Peyer's patch (tissue), 4 donors: Measurements from ENCODE around the gene EPB42. TPM values are rescaled to one million over a fixed set of nuclear protein-coding genes. Genes with fewer than 3 reads are reported as not detected.
"Not testable (repeated sequence)": the region's sequence is repeated elsewhere in the genome, so short reads cannot be mapped to it uniquely, and the experiment has no call there.

ENCODE experiments used
- DNase-seq, 3 donors: peaks; one replicate each; pipeline ENCODE4 v3.0.0-alpha.2; 2017 to 2019
- H3K27ac ChIP-seq, 4 donors: fragments of 200-600 bp; sonication (generic); one replicate each; pipeline ENCODE4 v1.5.1; 2016 to 2019
- H3K27me3 ChIP-seq, 2 donors: fragments of 200-600 bp; sonication (generic); one replicate each; pipeline ENCODE4 v1.5.1; 2019
- H3K36me3 ChIP-seq, 3 donors: fragments of 200-600 bp; sonication (generic); one replicate each; pipeline ENCODE4 v1.5.1; 2016 to 2019
- H3K4me1 ChIP-seq, 4 donors: fragments of 200-600 bp; sonication (generic); one replicate each; pipeline ENCODE4 v1.5.1; 2016 to 2019
- H3K4me3 ChIP-seq, 4 donors: fragments of 200-600 bp; sonication (generic); 1 replicate in 3 of 4; 2 replicates in 1 of 4; pipeline ENCODE4 v1.5.1; 2016 to 2019; ENCODE audit warnings: mild to moderate bottlenecking in 1 of 4
- H3K9me3 ChIP-seq, 4 donors: fragments of 200-600 bp; sonication (generic); one replicate each; pipeline ENCODE4 v1.5.1; 2016 to 2019; ENCODE audit warnings: mild to moderate bottlenecking in 1 of 4
- POLR2A ChIP-seq, 2 donors: fragments of 450-650 bp; IDR thresholded peaks; one replicate each; pipeline ENCODE4 v1.5.1; 2017; ENCODE audit warnings: antibody characterized with exemption in 2 of 2, mild to moderate bottlenecking in 2 of 2, moderate library complexity in 2 of 2
- total RNA-seq, 4 donors: library from RNA; depleted of rRNA; stranded (reverse); fragments of >200 nt; gene quantifications; one replicate each; pipeline ENCODE4 v1.1.0, GENCODE V29; 2016
- TF ChIP-seq, protein P1 (sequence below), 6 experiments: fragments of 450-650 bp in 4 of 6; fragments of 200-600 bp in 2 of 6; sonication (generic) in 1 of 6; IDR thresholded peaks; one replicate each; pipeline ENCODE4 v1.5.1; 2017 to 2019; ENCODE audit warnings: antibody characterized with exemption in 6 of 6, mild to moderate bottlenecking in 3 of 6, moderate library complexity in 1 of 6

The EPB42 gene
- total RNA-seq, 4 donors from 2014 or later = not detected

DNA sequence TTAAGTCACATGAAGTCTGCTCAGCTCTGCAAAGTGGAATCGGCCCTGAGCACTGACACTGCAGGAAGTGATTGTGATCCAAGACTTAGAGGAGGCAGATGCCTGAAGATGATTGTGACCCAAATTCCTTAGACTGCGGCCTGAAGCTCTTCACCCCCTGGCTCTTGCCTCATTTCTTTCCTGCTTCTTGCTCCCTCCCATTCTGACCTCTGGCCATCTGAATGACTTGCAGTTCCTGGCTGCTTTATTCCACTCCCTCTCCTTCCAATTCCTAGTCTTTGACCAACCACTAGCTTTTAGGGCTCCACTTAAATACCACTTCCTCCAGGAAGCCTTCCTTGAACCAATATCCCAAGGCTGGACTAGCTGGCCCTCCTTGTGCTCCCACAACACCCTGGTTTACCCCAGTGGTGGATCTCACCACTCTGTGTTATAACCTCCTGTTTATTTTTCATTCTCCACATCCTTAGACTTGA is 9.9 kb upstream of the EPB42 start:
- DNase-seq = no peak
- no peak overlapping the region for H3K27ac ChIP-seq

DNA sequence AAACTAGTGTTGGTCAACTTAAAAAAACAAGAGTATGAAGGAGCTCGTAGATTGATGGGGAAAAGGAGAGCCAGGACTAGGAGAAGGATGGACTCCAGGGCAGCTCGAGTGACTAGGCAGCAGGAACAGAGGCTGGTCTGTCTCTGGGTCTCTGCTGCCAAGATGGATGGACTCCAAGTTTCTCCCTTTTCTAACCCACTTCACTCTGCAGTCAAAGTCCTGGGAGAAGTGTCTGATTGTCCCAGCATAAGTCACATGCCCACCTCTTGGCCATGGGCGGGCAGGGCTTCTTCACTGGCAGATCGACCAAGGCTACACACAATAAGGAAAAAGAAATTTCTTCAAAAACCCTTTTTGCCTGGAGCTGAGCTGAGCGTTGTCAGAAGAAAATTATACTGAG is 9.2 kb upstream of the EPB42 start:
- no peak overlapping the region for H3K4me3 ChIP-seq
- no peaks in the 10 kb centered on the region for H3K9me3 ChIP-seq
- H3K27ac ChIP-seq = no peak overlapping the region
- TF ChIP-seq, protein P1, sequence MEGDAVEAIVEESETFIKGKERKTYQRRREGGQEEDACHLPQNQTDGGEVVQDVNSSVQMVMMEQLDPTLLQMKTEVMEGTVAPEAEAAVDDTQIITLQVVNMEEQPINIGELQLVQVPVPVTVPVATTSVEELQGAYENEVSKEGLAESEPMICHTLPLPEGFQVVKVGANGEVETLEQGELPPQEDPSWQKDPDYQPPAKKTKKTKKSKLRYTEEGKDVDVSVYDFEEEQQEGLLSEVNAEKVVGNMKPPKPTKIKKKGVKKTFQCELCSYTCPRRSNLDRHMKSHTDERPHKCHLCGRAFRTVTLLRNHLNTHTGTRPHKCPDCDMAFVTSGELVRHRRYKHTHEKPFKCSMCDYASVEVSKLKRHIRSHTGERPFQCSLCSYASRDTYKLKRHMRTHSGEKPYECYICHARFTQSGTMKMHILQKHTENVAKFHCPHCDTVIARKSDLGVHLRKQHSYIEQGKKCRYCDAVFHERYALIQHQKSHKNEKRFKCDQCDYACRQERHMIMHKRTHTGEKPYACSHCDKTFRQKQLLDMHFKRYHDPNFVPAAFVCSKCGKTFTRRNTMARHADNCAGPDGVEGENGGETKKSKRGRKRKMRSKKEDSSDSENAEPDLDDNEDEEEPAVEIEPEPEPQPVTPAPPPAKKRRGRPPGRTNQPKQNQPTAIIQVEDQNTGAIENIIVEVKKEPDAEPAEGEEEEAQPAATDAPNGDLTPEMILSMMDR (IDR thresholded peaks at IDR 0.05) = no peak
- no peak for TF ChIP-seq POLR2A (IDR thresholded peaks at IDR 0.05)
- no peaks in the 10 kb centered on the region for H3K36me3 ChIP-seq
- H3K27me3 ChIP-seq = no peaks in the 10 kb centered on the region
- no peaks in the 10 kb centered on the region for H3K4me1 ChIP-seq
- no peak for DNase-seq

More for the DNA sequence above, 9.9 kb upstream of the EPB42 start:
- no peaks in the 10 kb centered on the region for H3K27me3 ChIP-seq
- H3K4me3 ChIP-seq = no peak overlapping the region
- no peaks in the 10 kb centered on the region for H3K4me1 ChIP-seq
- TF ChIP-seq, protein P1 (IDR thresholded peaks at IDR 0.05) = no peak
- TF ChIP-seq POLR2A (IDR thresholded peaks at IDR 0.05) = no peak
- no peaks in the 10 kb centered on the region for H3K36me3 ChIP-seq
- no peaks in the 10 kb centered on the region for H3K9me3 ChIP-seq

DNA sequence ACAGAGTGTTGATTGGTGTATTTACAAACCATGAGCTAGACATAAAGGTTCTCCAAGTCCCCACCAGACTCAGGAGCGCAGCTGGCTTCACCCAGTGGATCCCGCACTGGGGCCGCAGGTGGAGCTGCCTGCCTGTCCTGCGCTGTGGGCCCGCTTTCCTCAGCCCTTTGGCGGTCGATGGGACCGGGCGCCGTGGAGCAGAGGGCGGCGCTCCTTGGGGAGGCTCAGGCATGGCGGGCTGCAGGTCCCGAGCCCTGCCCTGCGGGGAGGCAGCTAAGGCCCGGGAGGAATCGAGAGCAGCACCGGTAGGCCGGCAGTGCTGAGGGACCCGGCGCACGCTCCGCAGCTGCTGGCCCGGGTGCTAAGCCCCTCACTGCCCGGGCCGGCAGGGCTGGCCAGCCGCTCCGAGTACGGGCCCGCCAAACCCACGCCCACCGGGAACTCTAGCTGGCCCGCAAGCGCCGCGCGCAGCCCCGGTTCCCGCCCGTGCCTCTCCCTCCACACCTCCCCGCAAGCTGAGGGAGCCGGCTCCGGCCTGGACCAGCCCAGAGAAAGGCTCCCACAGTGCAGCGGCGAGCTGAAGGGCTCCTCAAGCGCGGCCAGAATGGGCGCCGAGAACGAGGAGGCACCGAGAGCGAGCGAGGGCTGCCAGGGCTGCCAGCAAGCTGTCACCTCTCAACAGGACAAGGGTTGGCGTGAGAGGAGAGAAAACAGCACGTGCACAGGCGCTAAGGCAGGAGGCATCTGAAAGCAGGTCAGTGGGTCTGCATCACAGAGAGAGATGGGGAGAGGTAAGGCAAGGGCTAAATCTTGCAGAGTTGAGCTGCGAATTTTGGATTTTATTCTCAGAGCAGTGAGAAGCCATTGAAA is 5.9 kb upstream of the EPB42 start:
- TF ChIP-seq, protein P1 (IDR thresholded peaks at IDR 0.05) = no peak
- TF ChIP-seq POLR2A (IDR thresholded peaks at IDR 0.05) = no peak
- H3K36me3 ChIP-seq = no peaks in the 10 kb centered on the region

DNA sequence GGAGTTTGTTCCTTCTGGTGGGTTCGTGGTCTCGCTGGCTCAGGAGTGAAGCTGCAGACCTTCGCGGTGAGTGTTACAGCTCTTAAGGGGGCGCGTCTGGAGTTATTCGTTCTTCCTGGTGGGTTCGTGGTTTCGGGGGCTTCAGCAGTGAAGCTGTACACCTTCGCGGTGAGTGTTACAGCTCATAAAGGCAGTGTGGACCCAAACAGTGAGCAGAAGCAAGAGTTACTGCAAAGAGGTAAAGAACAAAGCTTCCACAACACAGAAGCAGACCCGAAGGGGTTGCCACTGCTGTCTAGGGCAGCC is 5.1 kb upstream of the EPB42 start:
- not testable (repeated sequence) for H3K27ac ChIP-seq, H3K36me3 ChIP-seq, H3K4me3 ChIP-seq, H3K27me3 ChIP-seq, DNase-seq, H3K4me1 ChIP-seq, H3K9me3 ChIP-seq

More for the DNA sequence above, 5.9 kb upstream of the EPB42 start:
- DNase-seq = no peak
- Histone ChIP-seq H3K4me1 (no peaks in the 10 kb centered on the region), H3K4me3 (no peak overlapping the region), H3K9me3 (no peaks in the 10 kb centered on the region), H3K27ac (no peak overlapping the region), H3K27me3 (no peaks in the 10 kb centered on the region)

DNA sequence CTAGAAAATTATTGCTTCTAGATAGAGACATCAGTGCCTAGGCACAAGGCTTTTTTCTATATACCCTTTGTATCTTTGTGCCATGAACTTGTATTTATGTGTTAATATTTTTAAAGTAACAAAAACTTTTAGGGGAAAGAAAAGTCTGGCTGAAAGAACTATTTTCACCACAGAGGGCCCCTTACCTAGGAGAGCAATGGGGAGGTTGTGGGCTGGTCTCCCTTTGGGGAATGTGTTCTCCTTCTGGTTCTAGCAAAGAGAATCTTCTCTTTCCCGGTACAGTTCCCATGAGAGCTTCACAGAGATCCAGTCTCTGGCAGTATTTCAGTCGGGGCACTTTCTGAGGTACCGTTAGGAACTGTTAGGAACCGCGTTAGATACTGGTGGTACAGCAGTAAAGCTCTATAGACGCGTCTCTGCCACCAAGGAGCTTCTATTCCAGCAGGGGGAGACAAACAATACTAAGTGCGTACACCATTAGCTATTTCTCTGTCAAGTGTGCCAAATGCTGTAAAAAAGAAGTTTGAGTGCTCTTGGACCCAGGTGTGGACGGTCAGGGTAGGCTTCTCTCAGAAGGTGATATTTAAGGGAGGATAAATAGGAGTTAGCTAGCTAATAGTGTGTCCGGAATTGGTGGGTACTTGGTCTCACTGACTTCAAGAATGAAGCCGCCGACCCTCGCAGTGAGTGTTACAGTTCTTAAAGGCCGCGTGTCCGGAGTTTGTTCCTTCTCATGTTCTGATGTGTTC is 4.6 kb upstream of the EPB42 start:
- Histone ChIP-seq H3K27ac (no peak overlapping the region), H3K9me3 (no peaks in the 10 kb centered on the region), H3K27me3 (no peaks in the 10 kb centered on the region), H3K4me3 (no peak overlapping the region), H3K36me3 (no peaks in the 10 kb centered on the region), H3K4me1 (no peaks in the 10 kb centered on the region)
- no peak for TF ChIP-seq POLR2A (IDR thresholded peaks at IDR 0.05)
- TF ChIP-seq, protein P1 (IDR thresholded peaks at IDR 0.05) = peak; percentile 39 to 71 (median 63)
- peak in 2 of 3 donors; percentile 39 to 61 for DNase-seq

DNA sequence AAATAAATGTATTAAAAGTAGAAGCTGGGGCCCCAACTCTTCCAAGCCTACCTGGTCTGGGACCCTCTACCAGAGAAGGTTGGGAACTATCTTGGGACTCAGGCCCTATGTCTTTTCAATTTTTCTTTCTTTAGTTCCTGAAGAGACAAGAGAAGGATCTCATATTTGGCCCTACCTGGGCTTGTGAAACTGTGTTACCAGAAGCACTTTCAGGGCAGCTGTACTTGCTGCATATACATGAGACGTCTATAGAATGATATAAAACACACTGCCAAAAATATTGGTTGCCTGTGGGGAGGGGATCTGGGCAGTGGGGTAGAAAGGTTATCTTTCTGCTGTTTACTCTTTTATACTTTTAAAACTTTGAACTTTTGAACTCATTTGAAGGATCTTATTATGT is 604 bp upstream of the EPB42 start:
- Histone ChIP-seq H3K9me3 (no peaks in the 10 kb centered on the region), H3K27ac (no peak overlapping the region), H3K27me3 (no peaks in the 10 kb centered on the region), H3K36me3 (no peaks in the 10 kb centered on the region), H3K4me1 (no peaks in the 10 kb centered on the region), H3K4me3 (no peak overlapping the region)
- TF ChIP-seq POLR2A (IDR thresholded peaks at IDR 0.05) = no peak
- TF ChIP-seq, protein P1 (IDR thresholded peaks at IDR 0.05) = no peak
- no peak for DNase-seq
